GM18861 (cell line): ENCODE measurements around the gene LRRC26.

ENCODE experiments used
- ATAC-seq: cut with Tn5 transposase; IDR thresholded peaks from one replicate; pipeline ENCODE4 v1.9.1; 2021; ENCODE audit not compliant: unreplicated experiment

The LRRC26 gene

GRCh38 chr9:137184881-137185660 lies 15.2 kb upstream of the LRRC26 start:
- no peak for ATAC-seq

GRCh38 chr9:137183980-137184595 lies 14.2 kb upstream of the LRRC26 start:
- no peak for ATAC-seq

- ATAC-seq, result no peak
These were observed 13.0 kb upstream of the LRRC26 start for GRCh38 chr9:137182836-137183235.

GRCh38 chr9:137181680-137182079 lies 11.8 kb upstream of the LRRC26 start:
- no peak for ATAC-seq

GRCh38 chr9:137180491-137180890 lies 10.6 kb upstream of the LRRC26 start:
- no peak for ATAC-seq

GRCh38 chr9:137179761-137180160 lies 9.9 kb upstream of the LRRC26 start:
- no peak for ATAC-seq

GRCh38 chr9:137178939-137179630 lies 9.2 kb upstream of the LRRC26 start:
- no peak for ATAC-seq

GRCh38 chr9:137178201-137178938 lies 8.5 kb upstream of the LRRC26 start:
- ATAC-seq, result no peak

GRCh38 chr9:137176302-137177182 lies 6.7 kb upstream of the LRRC26 start:
- no peak for ATAC-seq

GRCh38 chr9:137175345-137175961 lies 5.6 kb upstream of the LRRC26 start:
- ATAC-seq, result no peak

- ATAC-seq, result no peak
These were observed 5.0 kb upstream of the LRRC26 start for GRCh38 chr9:137174722-137175293.

- ATAC-seq, result no peak
These were observed 4.2 kb upstream of the LRRC26 start for GRCh38 chr9:137173796-137174664.

- no peak for ATAC-seq
These were observed 3.3 kb upstream of the LRRC26 start for GRCh38 chr9:137172901-137173795.

- no peak for ATAC-seq
These were observed 1.5 kb upstream of the LRRC26 start for GRCh38 chr9:137171149-137171900.

GRCh38 chr9:137170486-137171148 lies 766 bp upstream of the LRRC26 start:
- ATAC-seq, result no peak
